Cardiac fibroblast (primary cell): ENCODE results near the gene NTRK3.
A peak's percentile ranks its signal among the peaks of the same experiment; 100 is the strongest.

Experiments used
- DNase-seq, 2 donors: peaks; one replicate each; pipeline versions ENCODE4 v3.0.0 to v3.0.0-alpha.2; 2010; ENCODE audit warnings: low read depth in 2 of 2
- H3K4me3 ChIP-seq, 2 donors: replicated peaks in 1 of 2; 1 replicate in 1 of 2; 2 replicates in 1 of 2; pipeline ENCODE4 v1.5.1; 2011; ENCODE audit warnings: low read depth in 2 of 2, low read length in 2 of 2, mild to moderate bottlenecking in 2 of 2, moderate library complexity in 1 of 2
- TF ChIP-seq, protein P1 (sequence below): IDR thresholded peaks from one replicate; pipeline ENCODE4 v1.5.1; 2011; ENCODE audit warnings: low read depth, mild to moderate bottlenecking, low read length, inconsistent platforms

Gene NTRK3

GRCh38 chr15:87945246-87945645, 311.3 kb downstream of the NTRK3 start:
- TF ChIP-seq, protein P1, sequence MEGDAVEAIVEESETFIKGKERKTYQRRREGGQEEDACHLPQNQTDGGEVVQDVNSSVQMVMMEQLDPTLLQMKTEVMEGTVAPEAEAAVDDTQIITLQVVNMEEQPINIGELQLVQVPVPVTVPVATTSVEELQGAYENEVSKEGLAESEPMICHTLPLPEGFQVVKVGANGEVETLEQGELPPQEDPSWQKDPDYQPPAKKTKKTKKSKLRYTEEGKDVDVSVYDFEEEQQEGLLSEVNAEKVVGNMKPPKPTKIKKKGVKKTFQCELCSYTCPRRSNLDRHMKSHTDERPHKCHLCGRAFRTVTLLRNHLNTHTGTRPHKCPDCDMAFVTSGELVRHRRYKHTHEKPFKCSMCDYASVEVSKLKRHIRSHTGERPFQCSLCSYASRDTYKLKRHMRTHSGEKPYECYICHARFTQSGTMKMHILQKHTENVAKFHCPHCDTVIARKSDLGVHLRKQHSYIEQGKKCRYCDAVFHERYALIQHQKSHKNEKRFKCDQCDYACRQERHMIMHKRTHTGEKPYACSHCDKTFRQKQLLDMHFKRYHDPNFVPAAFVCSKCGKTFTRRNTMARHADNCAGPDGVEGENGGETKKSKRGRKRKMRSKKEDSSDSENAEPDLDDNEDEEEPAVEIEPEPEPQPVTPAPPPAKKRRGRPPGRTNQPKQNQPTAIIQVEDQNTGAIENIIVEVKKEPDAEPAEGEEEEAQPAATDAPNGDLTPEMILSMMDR: no peak
- no peak for DNase-seq
- no peak overlapping the region for H3K4me3 ChIP-seq

DNA sequence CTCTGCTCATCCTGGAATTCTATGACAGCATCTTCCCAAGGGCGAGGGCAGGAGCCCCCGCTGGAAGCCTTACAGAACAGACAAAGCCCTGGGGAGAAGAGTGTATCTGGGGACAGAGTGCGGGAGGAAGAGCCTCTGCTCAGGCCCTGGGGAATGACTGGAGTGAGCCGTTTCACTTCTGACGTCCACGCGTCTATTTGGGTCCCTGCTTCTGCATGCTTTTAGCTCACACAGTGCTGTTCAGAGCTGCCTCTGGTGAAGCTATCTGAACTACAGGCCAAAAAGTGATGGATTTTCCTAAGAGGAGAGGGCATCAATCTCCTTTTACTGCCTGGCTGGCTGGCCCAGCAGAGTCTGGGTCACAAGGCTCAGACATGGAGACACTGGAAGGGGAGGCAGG, 311.8 kb downstream of the NTRK3 start:
- DNase-seq: no peak
- H3K4me3 ChIP-seq: no peak overlapping the region
- TF ChIP-seq, protein P1: no peak

GRCh38 chr15:87944050-87944449, 312.5 kb downstream of the NTRK3 start:
- TF ChIP-seq, protein P1: no peak
- no peak overlapping the region for H3K4me3 ChIP-seq
- DNase-seq: no peak

- H3K4me3 ChIP-seq: no peak overlapping the region
- no peak for DNase-seq
- TF ChIP-seq, protein P1: no peak
Measured at GRCh38 chr15:87943626-87944025, 312.9 kb downstream of the NTRK3 start.

- DNase-seq: no peak
- no peak overlapping the region for H3K4me3 ChIP-seq
- TF ChIP-seq, protein P1: no peak
Measured at GRCh38 chr15:87942316-87942715, 314.2 kb downstream of the NTRK3 start.

DNA sequence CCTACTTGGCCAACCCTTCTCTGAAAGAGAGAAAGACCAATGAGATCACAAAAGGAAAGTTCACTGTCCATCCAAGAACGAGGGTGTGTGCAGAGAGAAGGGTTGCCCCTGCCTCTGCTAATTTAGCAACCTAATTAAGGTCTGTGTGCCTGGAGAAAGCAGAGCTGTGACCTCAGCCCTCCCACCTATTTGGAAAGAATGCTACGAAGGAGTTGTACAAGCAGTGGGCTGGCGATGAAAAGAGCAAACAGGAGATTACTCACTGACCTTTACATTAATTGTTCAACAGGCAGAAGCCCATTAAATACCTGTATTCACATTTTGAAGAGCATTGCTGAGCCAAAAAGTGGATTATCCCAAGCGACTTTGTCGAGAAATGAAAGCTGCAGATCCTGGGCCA, 314.9 kb downstream of the NTRK3 start:
- H3K4me3 ChIP-seq: no peak overlapping the region
- DNase-seq: no peak
- TF ChIP-seq, protein P1: no peak

DNA sequence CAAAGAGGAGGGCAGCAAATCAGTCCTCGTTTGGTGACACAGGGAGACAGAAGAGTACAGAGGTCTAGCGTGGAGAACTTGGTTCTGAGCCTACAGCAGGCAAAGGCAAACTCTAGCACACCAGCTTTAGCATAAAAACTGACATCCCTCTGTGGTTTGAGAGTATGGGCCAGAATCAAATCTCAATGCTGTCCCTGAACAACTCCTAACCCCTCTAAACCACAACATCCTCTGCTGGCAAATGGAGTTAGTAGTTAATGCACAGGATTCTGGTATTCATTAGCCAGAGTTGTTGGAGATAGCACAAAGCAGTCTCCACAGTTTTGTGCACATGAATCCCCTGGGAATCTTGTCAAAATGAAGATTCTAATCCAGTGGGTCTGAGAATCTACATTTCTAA, 315.8 kb downstream of the NTRK3 start:
- peak in 1 of 2 donors; percentile 7 for DNase-seq
- no peak overlapping the region for H3K4me3 ChIP-seq
- TF ChIP-seq, protein P1: no peak
